ENCODE data around the gene DIS3.
"Not testable (repeated sequence)": the region's sequence is repeated elsewhere in the genome, so short reads cannot be mapped to it uniquely, and the experiment has no call there.

The DIS3 gene

GRCh38 chr13:72745260-72745659, 36.4 kb downstream of the DIS3 start:
- DNase-seq: no peak

- no peak for DNase-seq
Observed at GRCh38 chr13:72740015-72740414, 41.7 kb downstream of the DIS3 start.

DNA sequence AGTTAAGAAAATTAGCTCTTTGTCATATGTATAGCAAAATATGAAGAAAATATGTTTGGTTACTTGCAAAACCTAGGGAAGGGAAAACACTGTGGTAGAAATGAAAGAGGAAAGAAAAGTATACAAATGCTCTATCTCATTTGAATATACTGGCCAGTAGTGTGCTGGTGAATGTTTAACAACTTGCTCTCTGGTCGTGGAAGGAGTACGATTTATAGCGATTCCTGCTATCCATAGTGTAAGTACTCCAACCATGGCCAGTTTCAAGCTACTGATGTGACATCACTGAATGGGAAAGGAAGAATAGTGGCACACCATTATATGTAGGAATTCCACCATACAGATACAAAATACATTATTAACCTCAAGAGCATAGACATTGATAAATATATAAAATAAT, 44.7 kb downstream of the DIS3 start:
- no peak for DNase-seq

DNA sequence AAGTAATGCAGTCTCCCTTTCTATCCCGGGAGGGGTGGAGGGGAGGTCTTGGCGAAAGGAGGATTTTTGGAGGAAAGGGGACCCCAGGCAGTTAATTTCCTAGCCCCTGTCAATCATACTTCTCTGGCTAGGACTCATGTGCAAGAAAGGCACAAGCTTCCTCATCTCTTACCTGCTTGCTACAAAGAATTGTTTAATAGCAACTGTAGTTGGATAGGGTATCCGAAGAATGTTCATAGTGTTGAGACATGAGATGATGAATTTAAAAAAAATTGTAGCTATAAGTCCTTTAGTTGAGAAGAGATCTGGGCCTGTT, 53.5 kb downstream of the DIS3 start:
- no peak for DNase-seq

- peak; percentile 91 for DNase-seq
Observed at GRCh38 chr13:72727417-72728289, 54.0 kb downstream of the DIS3 start, which contains the start of the genes BORA and MZT1. Gene BORA, plus strand, starts transcription at chr13:72727923. Its CDS starts 1,018 bp downstream, at chr13:72728941. Gene MZT1, minus strand, starts transcription at chr13:72727629. Its CDS starts 27 bp downstream, at chr13:72727602.

DNA sequence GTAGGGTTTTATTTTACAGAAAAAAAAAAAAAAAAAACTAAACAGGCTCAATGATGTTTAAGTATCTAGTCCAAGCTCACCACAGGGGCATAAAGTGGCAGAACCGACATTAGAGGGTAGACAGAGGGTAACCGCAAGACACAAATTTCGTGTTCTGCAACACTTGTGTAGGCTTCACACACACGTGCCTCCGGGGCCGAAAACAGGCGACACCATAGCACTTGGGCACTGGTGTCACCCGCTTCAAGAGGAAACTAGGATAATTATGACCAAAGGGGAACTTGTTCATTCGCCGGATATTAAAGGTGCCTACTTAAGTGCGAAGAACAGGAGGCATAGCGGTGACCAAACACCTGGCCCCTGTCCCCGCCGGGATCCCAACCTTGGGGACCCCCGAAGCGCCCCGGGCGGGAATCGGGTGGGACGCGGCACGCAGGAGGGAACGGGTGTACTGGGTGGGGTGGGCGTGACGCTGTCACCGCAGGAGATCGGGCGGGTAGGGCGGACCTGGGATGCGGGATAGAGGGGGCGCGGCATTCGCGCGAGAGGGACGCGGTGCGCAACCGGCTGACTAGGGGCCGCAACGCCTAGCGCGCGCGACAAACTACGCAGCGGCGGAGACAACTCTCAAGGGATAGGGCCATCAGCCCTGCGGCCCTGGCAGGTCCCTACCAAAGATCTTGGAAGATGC, 54.8 kb downstream of the DIS3 start:
- DNase-seq: peak; percentile 27

- DNase-seq: not testable (repeated sequence)
Observed at GRCh38 chr13:72726185-72726584, 55.5 kb downstream of the DIS3 start.

GRCh38 chr13:72716776-72717175, 64.9 kb downstream of the DIS3 start:
- DNase-seq: no peak

Data from stimulated activated CD4-positive, alpha-beta T cell treated with anti-CD3 and anti-CD28 coated beads, Interleukin-12 subunit alpha, Interleukin-12 subunit beta, amount 100 ng/mL, for 4 hours (primary cell).